H1 (cell line): ENCODE results near the gene ZBP1. TPM values are rescaled to one million over a fixed set of nuclear protein-coding genes. Genes with fewer than 3 reads are reported as not detected.

Experiments used
- CHD1 ChIP-seq: IDR thresholded peaks from 2 replicates; pipeline ENCODE4 v1.6.1; 2012; ENCODE audit warnings: low read depth, low read length, improper control_type of control experiment
- HDAC2 ChIP-seq, 2 experiments: fragments of 300-600 bp in 1 of 2; sonication (generic) in 1 of 2; IDR thresholded peaks; 2 replicates each; pipeline ENCODE4 v1.6.1; 2011 to 2012; ENCODE audit warnings: low read depth in 2 of 2, low read length in 2 of 2, mild to moderate bottlenecking in 2 of 2, moderate library complexity in 2 of 2, borderline replicate concordance in 1 of 2, inconsistent platforms in 1 of 2
- JUND ChIP-seq: IDR thresholded peaks from 2 replicates; pipeline ENCODE4 v1.6.1; 2011; ENCODE audit warnings: mild to moderate bottlenecking, improper control_type of control experiment, low read length
- TCF12 ChIP-seq: IDR thresholded peaks from 2 replicates; pipeline ENCODE4 v1.6.1; 2011; ENCODE audit warnings: low read depth, mild to moderate bottlenecking, low read length
- TEAD4 ChIP-seq: IDR thresholded peaks from 2 replicates; pipeline ENCODE4 v1.6.1; 2012; ENCODE audit warnings: low read depth, low read length, inconsistent platforms, mixed read lengths
- polyA plus RNA-seq, 7 experiments: library from polyadenylated mRNA; depleted of rRNA in 3 of 7; stranded (reverse) in 5 of 7; unstranded in 2 of 7; fragments of >200 nt in 5 of 7; fragments of 200-250 nt in 2 of 7; gene quantifications; 1 replicate in 5 of 7; 2 replicates in 1 of 7; 4 replicates in 1 of 7; pipeline versions ENCODE4 v1.2.1 to v1.2.3, GENCODE V29; 2011 to 2013; ENCODE audit warnings: missing spikeins in 2 of 7, mixed read lengths in 2 of 7
- total RNA-seq: library from RNA; stranded (reverse); fragmentation: NEBNext Ultra II Directional; extraction: Animal tissue kit (Norgen Biotek cat#: 25700); gene quantifications from 2 replicates; pipeline ENCODE4 v1.2.1, GENCODE V29; 2021

The ZBP1 gene
- total and polyA plus RNA-seq, 2 of the 8 experiments (the other 6 are each of a cell fraction or from before 2014, with no cell fraction given) = not detected

DNA sequence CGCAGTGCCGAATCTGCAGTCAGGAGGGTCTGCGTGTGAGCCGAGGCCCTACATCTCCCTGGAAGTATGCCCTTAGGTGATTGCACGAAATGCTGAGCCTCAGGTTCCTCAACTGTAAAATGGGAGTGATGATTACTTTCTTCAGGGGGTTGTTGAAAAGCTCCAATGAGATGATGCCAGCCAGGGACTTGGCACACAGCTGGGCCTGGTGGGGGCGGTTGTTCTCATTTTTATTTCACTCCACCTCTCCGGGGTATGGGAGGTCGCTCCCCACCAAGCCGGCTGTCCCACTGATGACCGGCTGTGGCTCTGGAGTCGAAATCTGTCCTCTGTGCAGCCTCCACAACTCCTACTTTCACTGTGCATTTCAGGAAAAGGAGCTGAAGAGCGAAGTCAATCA lies 51.3 kb downstream of the ZBP1 start (continued):
- TF ChIP-seq JUND (no peak), TEAD4 (no peak), CHD1 (no peak), HDAC2 (IDR thresholded peaks at IDR 0.05; ENCODE audit: borderline replicate concordance in 1 of 2, low read depth in 2 of 2, low read length in 2 of 2) (no peak), TCF12 (no peak)
